ENCODE results near the gene ST6GALNAC6.
"Not testable (repeated sequence)": the region's sequence is repeated elsewhere in the genome, so short reads cannot be mapped to it uniquely, and the experiment has no call there.

Gene ST6GALNAC6

DNA sequence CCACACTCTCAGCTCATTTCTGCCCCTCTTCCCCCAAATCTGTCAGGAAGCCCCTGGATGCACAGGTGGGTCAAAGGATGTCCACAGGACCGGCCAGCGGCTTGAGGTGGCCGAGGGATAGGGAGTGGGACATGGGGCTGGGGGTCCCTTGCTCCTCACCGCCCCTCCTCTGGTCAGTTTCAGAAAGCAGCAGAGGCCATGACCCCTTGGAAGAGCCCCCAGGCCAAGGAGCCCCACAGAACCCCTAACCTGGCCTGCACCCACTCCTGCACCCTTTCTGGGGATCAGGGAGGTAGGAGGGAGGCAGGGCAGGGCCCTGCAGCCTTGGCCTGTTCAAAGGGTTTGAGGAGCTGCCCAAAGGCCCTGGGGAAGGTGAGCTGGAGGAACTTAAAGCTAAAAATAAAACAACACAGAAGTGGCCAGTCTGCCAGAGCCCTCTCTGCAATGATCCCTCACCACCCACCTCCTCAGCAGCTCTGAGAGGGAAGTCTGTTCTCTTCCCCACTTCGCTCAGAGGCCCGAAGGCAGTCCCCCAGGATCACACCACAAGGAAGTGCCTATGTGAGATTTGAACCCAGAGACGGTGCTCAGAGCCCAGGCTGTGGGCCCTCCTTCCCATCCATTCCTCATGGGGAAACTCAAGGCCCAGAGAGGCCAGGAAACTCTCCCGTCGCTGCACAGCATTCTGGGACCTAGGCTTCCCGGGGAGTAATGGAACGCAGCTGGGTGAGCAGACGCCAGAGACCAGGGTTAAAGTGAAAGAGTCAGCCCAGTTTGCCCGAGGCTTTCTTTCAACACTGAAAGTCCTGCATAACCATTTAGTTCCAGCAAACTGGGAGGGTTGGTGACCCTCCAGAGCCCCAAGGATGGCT, 45.9 kb downstream of the ST6GALNAC6 start:
- DNase-seq: peak; percentile 38 to 47

DNA sequence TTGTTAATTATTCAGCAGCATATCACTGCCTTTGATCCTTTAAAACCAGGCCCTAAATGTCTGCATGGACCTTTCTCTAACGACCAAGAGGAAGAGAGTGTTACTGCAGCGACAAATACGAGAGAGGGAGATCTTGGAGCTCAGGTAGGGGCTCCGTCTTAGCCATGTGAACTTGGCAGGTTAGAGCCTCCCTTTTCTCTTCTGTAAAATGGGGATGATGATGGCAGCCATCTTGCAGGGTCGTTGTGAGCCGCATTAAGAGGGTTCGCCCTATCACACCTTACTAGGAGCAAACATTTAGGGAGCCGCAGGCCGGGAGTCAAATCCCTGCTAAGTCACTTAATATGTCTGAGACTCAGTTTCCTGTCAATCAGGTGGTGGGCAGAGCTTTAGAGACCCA, 46.6 kb downstream of the ST6GALNAC6 start:
- no peak for DNase-seq

DNA sequence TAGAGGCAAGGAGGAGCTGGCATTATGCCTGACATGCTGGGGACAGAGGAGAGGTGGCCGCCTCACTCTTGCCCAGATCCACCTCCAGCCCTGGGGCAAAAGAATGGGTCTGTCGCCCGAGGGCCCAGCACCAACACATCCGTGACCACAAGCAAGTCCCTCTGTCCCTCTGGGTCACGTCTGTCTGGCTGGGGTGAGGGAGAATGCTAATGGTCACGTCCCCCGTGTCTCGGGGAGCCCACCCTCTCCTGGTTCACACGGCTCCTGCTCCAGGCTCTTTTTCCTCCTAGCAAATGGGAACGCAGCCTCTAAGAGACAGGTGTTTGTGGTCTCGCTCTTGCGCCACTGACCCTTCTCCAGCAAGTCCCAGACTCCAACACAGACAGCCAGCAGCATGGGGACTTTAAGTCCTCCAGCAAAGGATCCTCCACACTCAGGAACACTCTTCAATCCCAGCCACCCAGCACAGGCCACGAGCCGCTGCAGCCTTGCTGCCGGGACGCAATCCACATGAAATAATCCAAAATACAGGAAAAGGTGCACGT, 49.0 kb downstream of the ST6GALNAC6 start:
- DNase-seq: no peak

DNA sequence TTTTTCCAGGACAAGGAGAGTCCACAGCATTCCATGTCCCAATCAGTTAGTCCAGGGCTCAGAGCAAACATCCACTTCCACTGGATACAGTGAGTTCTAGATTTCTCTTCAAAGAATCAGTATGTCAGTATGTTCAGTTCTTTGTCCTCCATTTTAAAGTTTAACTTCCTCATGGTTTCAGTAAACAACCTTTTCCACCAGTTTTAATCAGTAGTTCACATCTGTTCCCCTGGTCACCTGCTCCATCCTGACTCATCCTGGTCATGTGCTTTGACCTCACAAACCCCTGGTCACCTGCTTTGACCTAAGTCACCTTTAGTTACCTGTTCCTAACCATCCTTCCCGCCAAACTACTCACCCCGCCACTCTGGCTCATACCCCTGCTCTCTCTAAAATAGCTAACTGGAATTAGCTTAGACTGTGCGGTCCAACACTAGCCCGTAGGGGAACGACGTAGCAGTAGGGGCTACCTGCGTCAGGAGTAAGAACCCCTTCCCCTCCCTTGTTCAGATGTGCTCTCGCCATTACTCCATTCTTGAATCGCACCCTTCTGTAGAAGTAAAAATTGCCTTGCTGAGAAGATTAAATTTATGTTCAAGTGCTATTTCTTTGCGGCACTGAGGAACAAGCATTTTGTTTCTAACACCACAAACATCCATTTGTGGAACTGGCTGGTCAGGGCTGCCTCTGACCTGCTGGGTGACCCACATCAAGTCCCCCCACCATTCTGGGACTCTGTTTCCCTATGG, 50.5 kb downstream of the ST6GALNAC6 start:
- DNase-seq: no peak

DNA sequence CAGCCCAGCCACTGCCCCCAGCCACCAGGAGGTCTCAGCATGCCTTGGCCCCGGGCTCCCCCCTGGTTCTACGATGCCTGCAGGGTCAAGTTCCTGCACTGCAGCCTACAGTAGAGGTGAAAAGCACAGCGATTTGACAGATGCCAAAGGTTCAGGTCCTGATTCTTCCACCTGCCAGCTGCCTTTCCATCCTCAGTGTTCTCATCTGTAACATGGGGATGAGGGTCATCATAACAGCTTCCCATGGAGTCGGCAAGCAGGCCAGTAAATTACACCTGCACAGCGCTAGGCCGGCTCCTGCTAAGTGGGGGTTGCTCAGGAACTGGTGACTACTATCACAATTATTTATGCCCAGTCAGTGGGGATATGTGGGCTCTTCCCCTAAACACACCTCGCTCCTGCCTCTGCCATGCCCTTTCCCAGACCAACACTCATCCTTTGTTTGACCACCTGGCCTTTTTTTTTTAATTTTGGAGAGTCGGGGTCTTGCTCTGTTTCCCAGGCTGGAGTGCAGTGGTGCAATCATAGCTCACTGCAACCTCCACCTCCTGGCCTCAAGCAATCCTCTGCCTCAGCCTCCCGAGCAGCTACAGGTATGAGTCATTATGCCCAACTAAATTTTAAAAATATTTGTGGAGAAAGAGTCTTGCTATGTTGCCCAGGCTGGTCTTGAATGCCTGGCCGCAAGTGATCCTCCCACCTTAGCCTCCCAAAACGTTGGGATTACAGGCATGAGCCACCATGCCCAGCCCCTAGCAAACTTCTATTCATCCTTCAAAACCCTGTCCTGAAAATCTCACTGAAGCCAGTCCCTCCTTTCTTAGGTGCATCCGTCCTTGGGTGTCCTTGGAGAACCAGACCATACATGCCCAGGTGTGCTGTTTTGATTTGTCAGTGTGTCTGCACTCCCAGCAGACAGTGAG, 51.3 kb downstream of the ST6GALNAC6 start:
- DNase-seq: no peak

DNA sequence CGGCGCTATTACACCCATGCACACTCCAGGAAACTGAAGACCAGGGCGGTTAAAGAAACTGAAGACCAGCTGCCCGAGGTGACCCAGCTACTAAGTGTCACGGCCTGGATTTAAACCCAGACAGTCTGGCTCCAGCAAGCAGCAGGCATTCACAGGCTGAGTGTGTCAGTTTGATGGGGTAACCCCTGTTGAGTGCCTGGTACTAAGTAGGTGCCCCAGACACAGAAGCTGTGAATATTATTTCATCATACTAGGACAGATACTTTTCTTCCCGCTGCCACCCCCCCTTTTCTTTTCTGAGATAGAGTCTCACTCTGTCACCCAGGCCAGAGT, 52.3 kb downstream of the ST6GALNAC6 start:
- peak in 1 of 2 donors; percentile 26 for DNase-seq

DNA sequence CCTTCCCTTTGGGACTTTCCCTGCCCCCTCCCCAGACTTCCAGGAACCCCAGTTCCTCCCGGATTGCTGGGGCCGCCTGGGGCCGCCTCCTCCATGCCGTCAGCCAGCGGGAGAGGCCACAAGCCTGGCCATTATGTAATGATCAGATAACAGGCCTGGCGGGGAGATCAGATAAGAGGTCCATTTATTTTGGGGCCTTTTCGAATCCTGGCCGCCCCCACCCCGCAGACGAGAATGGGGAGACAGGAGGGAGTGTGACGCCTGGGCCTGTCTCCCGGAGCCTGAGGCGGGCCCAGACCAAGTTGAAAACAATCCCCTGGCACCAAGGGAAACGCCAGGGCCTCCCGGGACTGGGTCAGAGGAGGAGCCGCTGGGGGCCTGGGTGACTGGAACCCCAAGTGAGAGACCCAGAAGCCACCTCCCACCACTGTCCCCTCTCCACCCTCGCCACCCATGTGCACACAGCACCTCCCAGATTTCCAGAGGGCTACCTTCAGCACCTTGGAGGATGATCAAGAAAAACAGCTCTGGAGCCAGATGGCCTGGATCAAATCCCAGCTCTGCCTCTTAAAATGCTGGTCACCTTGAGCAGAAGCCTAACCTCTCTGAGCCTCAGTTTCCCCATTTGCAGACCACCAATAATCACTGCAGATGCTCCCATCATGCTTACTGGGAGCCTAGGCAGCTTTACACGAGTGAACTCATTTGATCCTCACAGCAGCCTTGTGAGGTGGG, 52.8 kb downstream of the ST6GALNAC6 start:
- peak in 1 of 2 donors; percentile 17 for DNase-seq

DNA sequence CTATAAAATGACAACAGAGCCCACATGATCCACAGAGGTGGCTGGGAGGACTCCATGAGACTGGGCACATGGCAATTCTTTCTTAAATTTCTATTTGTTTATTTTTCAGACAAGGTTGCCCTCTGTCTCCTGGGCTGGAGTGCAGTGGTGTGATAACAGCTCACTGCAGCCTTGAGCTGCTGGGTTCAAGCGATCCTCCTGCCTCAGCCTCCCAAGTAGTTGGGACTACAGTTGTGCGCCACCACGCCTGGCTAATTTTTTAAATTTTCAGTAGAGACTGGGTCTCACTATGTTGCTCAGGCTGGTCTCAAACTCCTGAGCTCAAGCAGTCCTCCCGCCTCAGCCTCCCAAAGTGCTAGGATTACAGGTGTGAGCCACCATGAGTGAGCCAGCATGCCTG, 53.8 kb downstream of the ST6GALNAC6 start:
- DNase-seq: not testable (repeated sequence)

DNA sequence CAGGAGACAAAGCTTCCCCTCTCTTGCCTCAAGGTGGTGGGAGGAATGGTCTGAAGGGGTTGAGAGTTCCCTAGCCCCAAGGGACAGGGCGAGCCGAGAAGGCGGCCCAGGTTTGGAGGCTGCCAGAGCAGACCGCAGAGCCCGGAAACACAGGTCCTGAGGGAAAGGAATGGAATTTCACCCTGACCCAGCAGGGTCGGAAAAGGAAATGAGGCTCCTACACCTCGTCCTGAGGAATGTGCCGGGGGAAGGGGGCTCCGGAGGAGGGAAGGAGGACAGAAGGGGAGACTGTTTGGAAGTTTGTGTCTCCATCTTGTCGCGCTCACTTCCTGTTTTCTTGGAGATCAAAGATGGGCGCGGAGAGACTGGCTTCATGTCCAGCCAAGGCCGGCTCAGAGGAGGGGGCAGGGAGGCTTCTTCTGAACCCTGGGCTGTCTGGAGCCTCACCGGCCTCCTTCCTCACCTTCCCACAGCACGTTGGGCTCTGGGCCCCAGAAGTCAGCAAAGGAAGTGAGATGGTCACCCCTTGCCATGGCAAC, 54.5 kb downstream of the ST6GALNAC6 start:
- DNase-seq: no peak

DNA sequence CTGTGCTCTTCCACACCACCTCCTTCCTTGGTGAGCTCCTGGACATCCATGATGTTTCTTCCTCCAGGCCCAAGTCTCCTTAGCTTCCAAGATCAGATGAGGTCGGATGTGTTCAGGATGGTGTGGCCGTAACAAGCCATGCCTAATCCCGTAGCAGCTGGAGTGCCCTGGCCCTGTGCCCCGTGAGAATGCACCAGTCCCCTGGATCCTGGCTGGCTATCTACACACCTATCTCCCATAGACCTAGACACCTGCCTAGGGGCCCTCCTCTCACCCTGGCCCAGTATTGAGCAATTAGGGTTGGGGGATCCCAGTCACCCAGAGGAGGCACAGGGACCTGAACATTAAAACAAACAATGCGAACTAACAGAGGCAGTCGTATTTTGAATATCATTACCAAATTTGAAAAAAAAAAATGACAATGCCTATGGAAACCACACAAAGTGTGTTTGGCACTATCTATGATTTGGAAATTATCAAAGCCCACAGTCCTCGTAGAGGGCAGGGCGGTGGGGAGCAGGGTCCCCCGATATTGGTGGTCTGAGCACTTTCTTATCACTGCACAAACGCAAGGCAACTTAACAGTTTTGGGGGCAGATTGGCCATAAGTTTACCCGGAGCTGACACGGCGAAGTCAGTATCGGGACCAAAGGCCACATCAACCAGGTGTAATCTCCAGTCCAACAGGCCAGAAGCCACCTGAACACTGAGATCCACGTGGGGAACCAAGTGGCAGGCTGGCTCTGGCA, 58.1 kb downstream of the ST6GALNAC6 start:
- no peak for DNase-seq

DNA sequence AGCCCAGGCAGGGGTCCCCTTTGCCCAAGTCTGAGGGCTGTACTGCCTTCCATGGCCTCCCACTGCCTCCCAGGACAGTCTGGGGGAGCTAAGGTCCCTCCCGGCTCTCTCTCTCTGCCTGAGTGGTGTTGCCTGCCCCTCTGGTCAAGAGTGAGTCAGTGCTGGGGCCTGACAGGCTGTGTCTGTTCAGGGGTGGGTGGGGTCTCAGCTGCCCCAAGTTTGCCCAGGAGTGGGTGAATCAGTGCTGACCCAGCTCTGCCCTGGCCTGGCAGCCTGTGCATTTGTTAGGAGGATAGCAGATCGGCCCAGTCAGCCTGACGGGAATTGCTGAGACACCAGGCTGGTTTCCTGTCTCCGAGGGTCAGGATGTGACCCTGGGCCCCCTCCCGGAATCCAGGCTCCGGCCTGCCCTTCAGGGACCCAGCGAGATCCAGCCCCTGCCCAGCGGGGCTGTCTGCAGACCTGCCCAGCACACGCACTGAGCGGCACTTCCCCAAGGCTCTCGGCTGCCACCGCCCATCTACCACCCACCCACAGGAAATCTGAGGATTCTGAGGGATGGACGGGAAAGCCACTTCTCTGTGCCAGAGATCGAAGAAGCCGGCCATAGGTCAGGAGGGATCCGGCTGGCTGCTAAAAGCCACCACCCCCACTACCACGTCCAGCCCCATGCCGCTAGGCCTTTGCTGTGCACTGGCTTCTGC, 60.9 kb downstream of the ST6GALNAC6 start:
- DNase-seq: peak; percentile 76 to 91

DNA sequence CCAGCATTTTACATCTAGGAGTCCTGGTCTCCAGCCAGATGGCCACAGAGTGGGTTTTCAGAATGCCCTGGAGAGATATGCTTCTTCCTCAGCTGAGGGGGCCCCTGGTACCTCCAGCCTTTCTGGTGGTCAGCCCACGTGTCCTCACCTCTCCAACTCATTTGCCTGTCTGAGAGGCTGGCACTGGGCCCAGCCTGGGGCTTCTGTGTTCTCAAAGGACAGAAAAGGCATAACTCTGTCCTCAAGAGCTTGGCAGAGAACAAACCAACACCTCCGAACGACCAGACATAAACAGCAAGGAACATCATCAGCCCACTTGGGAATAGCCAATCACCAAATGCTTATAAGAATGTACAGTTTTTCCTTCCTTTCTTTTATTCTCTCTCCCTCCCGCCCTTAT, 62.1 kb downstream of the ST6GALNAC6 start:
- no peak for DNase-seq

DNA sequence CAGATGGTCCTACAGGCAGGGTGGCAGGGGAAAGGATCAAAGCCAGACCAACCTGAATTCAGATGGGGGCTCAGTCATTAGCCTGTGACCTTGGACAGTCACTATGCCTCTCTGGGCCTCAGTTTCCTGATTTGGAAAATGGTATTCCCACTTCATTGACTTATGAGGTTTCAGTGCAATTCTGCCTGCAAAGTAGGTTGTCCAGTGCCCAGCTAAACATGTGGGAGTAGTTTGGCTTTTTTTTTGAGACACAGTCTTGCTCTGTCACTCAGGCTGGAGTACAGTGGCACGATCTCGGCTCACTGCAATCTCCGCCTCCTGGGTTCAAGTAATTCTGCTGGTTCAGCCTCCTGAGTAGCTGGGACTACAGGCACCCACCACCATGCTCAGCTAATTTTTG, 62.8 kb downstream of the ST6GALNAC6 start:
- peak in 1 of 2 donors; percentile 37 for DNase-seq

DNA sequence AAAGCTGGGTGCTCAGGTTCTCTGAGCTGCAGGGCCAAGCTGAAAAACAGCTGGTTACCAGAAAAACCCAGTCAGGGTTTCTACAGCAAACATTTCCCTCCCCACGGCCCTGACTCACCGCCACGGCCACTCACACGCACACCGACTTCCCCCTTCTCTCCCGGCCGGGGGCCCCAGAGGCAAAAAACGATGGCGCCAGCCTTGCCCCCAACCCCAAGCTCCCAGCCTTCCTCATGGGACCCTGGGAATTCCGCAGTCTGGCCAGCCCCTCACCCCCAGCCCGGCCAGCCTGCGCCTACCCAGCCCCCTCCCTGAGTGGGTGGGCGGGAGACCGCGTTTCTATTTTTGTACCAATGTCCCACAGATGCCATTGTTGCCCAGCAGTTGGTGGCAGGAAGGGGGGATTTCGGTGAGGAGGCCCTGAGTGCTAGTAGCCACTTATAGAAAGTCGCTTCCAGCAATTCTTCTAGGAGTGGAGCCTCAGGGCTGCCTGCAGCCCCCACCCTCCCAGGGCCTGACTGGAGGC, 63.3 kb downstream of the ST6GALNAC6 start:
- peak; percentile 85 to 88 for DNase-seq
